ENCODE measurements around the gene LPAR2.
"Not testable (repeated sequence)": the region's sequence is repeated elsewhere in the genome, so short reads cannot be mapped to it uniquely, and the experiment has no call there.

LPAR2 gene

GRCh38 chr19:19627621-19628500, at the start of gene LPAR2:
Gene LPAR2, minus strand, starts transcription at chr19:19628220. Its CDS starts 945 bp downstream, at chr19:19627275.
- Histone ChIP-seq H3K27me3 (ENCODE audit: insufficient read depth, low read length) (no peaks in the 10 kb centered on the region), H3K4me3 (ENCODE audit: low read length) (no peak within 1 kb of the TSS), H2AFZ (ENCODE audit: low read depth, low read length) (no peak within 1 kb of the TSS), H3K36me3 (ENCODE audit: insufficient read depth, low read length) (peaks cover 18% of the 10 kb centered on the region), H3K9me3 (ENCODE audit: low read length) (peaks cover 4% of the 10 kb centered on the region), H3K4me1 (ENCODE audit: insufficient read depth, low read length) (no peaks in the 10 kb centered on the region)

GRCh38 chr19:19677579-19677978, 49.6 kb upstream of the LPAR2 start:
- no peak overlapping the region for H2AFZ ChIP-seq (ENCODE audit: low read depth, low read length)
- peaks cover 62% of the 10 kb centered on the region for H3K9me3 ChIP-seq (ENCODE audit: low read length)
- peaks cover 68% of the 10 kb centered on the region for H3K36me3 ChIP-seq (ENCODE audit: insufficient read depth, low read length)
- no peaks in the 10 kb centered on the region for H3K27me3 ChIP-seq (ENCODE audit: insufficient read depth, low read length)
- no peak overlapping the region for H3K4me3 ChIP-seq (ENCODE audit: low read length)
- H3K4me1 ChIP-seq (ENCODE audit: insufficient read depth, low read length): no peaks in the 10 kb centered on the region

- Histone ChIP-seq H3K4me3 (ENCODE audit: low read length) (no peak overlapping the region), H3K27me3 (ENCODE audit: insufficient read depth, low read length) (no peaks in the 10 kb centered on the region), H3K36me3 (ENCODE audit: insufficient read depth, low read length) (peaks cover 57% of the 10 kb centered on the region), H2AFZ (ENCODE audit: low read depth, low read length) (no peak overlapping the region), H3K9me3 (ENCODE audit: low read length) (peaks cover 47% of the 10 kb centered on the region), H3K4me1 (ENCODE audit: insufficient read depth, low read length) (peaks cover 5% of the 10 kb centered on the region)
These were observed 46.3 kb upstream of the LPAR2 start for GRCh38 chr19:19674315-19674714.

GRCh38 chr19:19672816-19673215, 44.8 kb upstream of the LPAR2 start:
- no peak overlapping the region for H3K4me3 ChIP-seq (ENCODE audit: low read length)
- H2AFZ ChIP-seq (ENCODE audit: low read depth, low read length): no peak overlapping the region
- H3K9me3 ChIP-seq (ENCODE audit: low read length): peaks cover 32% of the 10 kb centered on the region
- peaks cover 42% of the 10 kb centered on the region for H3K36me3 ChIP-seq (ENCODE audit: insufficient read depth, low read length)
- H3K27me3 ChIP-seq (ENCODE audit: insufficient read depth, low read length): no peaks in the 10 kb centered on the region
- peaks cover 11% of the 10 kb centered on the region for H3K4me1 ChIP-seq (ENCODE audit: insufficient read depth, low read length)

- Histone ChIP-seq H3K4me1 (ENCODE audit: insufficient read depth, low read length) (peaks cover 11% of the 10 kb centered on the region), H3K9me3 (ENCODE audit: low read length) (peaks cover 16% of the 10 kb centered on the region), H3K27me3 (ENCODE audit: insufficient read depth, low read length) (no peaks in the 10 kb centered on the region), H3K36me3 (ENCODE audit: insufficient read depth, low read length) (peaks cover 21% of the 10 kb centered on the region), H3K4me3 (ENCODE audit: low read length) (peak overlapping the region; percentile 53), H2AFZ (ENCODE audit: low read depth, low read length) (no peak overlapping the region)
These were observed 42.1 kb upstream of the LPAR2 start for GRCh38 chr19:19670070-19670551.

GRCh38 chr19:19668230-19669012, 40.4 kb upstream of the LPAR2 start, which contains the start of gene ZNF101:
Gene ZNF101, plus strand, starts transcription at chr19:19668839. Its CDS starts 125 bp downstream, at chr19:19668964.
- H3K4me3 ChIP-seq (ENCODE audit: low read length): peak within 1 kb of the TSS; percentile 53
- no peaks in the 10 kb centered on the region for H3K27me3 ChIP-seq (ENCODE audit: insufficient read depth, low read length)
- H2AFZ ChIP-seq (ENCODE audit: low read depth, low read length): peak within 1 kb of the TSS; percentile 47
- H3K36me3 ChIP-seq (ENCODE audit: insufficient read depth, low read length): peaks cover 12% of the 10 kb centered on the region
- peaks cover 11% of the 10 kb centered on the region for H3K4me1 ChIP-seq (ENCODE audit: insufficient read depth, low read length)
- peaks cover 8% of the 10 kb centered on the region for H3K9me3 ChIP-seq (ENCODE audit: low read length)

- H3K9me3 ChIP-seq (ENCODE audit: low read length); H3K36me3 ChIP-seq (ENCODE audit: insufficient read depth, low read length); H3K27me3 ChIP-seq (ENCODE audit: insufficient read depth, low read length); H3K4me3 ChIP-seq (ENCODE audit: low read length); H2AFZ ChIP-seq (ENCODE audit: low read depth, low read length): not testable (repeated sequence)
- H3K4me1 ChIP-seq (ENCODE audit: insufficient read depth, low read length): peaks cover 28% of the 10 kb centered on the region
These were observed 37.5 kb upstream of the LPAR2 start for GRCh38 chr19:19665420-19665948.

GRCh38 chr19:19663256-19664120, 35.5 kb upstream of the LPAR2 start, which contains the start of gene ATP13A1:
Gene ATP13A1, minus strand, starts transcription at chr19:19663676. Its CDS starts 10 bp downstream, at chr19:19663666.
- peak within 1 kb of the TSS; percentile 83 for H3K4me3 ChIP-seq (ENCODE audit: low read length)
- H3K27me3 ChIP-seq (ENCODE audit: insufficient read depth, low read length): no peaks in the 10 kb centered on the region
- no peaks in the 10 kb centered on the region for H3K9me3 ChIP-seq (ENCODE audit: low read length)

GRCh38 chr19:19662871-19663255, 34.8 kb upstream of the LPAR2 start:
- H3K36me3 ChIP-seq (ENCODE audit: insufficient read depth, low read length): peaks cover 26% of the 10 kb centered on the region

More at GRCh38 chr19:19663256-19664120, 35.5 kb upstream of the LPAR2 start, which contains the start of gene ATP13A1:
- peaks cover 21% of the 10 kb centered on the region for H3K36me3 ChIP-seq (ENCODE audit: insufficient read depth, low read length)
- peaks cover 22% of the 10 kb centered on the region for H3K4me1 ChIP-seq (ENCODE audit: insufficient read depth, low read length)
- H2AFZ ChIP-seq (ENCODE audit: low read depth, low read length): peak within 1 kb of the TSS; percentile 77

GRCh38 chr19:19662344-19662743, 34.3 kb upstream of the LPAR2 start:
- Histone ChIP-seq H3K36me3 (ENCODE audit: insufficient read depth, low read length) (peaks cover 30% of the 10 kb centered on the region), H2AFZ (ENCODE audit: low read depth, low read length) (no peak overlapping the region), H3K27me3 (ENCODE audit: insufficient read depth, low read length) (no peaks in the 10 kb centered on the region), H3K4me1 (ENCODE audit: insufficient read depth, low read length) (peaks cover 17% of the 10 kb centered on the region), H3K9me3 (ENCODE audit: low read length) (no peaks in the 10 kb centered on the region), H3K4me3 (ENCODE audit: low read length) (peak overlapping the region; percentile 83)

More at GRCh38 chr19:19662871-19663255, 34.8 kb upstream of the LPAR2 start:
- Histone ChIP-seq H3K4me1 (ENCODE audit: insufficient read depth, low read length) (peaks cover 17% of the 10 kb centered on the region), H3K4me3 (ENCODE audit: low read length) (peak overlapping the region; percentile 83), H2AFZ (ENCODE audit: low read depth, low read length) (peak overlapping the region; percentile 77), H3K27me3 (ENCODE audit: insufficient read depth, low read length) (no peaks in the 10 kb centered on the region), H3K9me3 (ENCODE audit: low read length) (no peaks in the 10 kb centered on the region)

- H3K9me3 ChIP-seq (ENCODE audit: low read length): no peaks in the 10 kb centered on the region
- no peaks in the 10 kb centered on the region for H3K27me3 ChIP-seq (ENCODE audit: insufficient read depth, low read length)
- H3K4me1 ChIP-seq (ENCODE audit: insufficient read depth, low read length): peaks cover 17% of the 10 kb centered on the region
- no peak overlapping the region for H2AFZ ChIP-seq (ENCODE audit: low read depth, low read length)
- peaks cover 36% of the 10 kb centered on the region for H3K36me3 ChIP-seq (ENCODE audit: insufficient read depth, low read length)
- H3K4me3 ChIP-seq (ENCODE audit: low read length): peak overlapping the region; percentile 8
These were observed 33.7 kb upstream of the LPAR2 start for GRCh38 chr19:19661675-19662251.

Data from neuron (in vitro differentiated cells).